SHP77 (cell line): Measurements from ENCODE around the gene BRMS1.
A peak's percentile ranks its signal among the peaks of the same experiment; 100 is the strongest.
"Not testable (repeated sequence)": the region's sequence is repeated elsewhere in the genome, so short reads cannot be mapped to it uniquely, and the experiment has no call there.

ENCODE experiments used
- DNase-seq, 2 experiments: peaks; one replicate each; lab custom pipeline; 2025; lab: John Stamatoyannopoulos, UW

Gene BRMS1

GRCh38 chr11:66344550-66345315 lies at the start of gene BRMS1:
TSS of gene BRMS1 (minus strand) at chr11:66345104. CDS start at chr11:66342234, 2,870 bp downstream.
- peak; percentile 98 to 99 for DNase-seq

- no peak for DNase-seq
Measured at GRCh38 chr11:66393954-66394353, 49.0 kb upstream of the BRMS1 start.

GRCh38 chr11:66391322-66391721 lies 46.4 kb upstream of the BRMS1 start:
- DNase-seq = no peak

GRCh38 chr11:66388780-66389386 lies 44.0 kb upstream of the BRMS1 start:
- peak; percentile 86 to 88 for DNase-seq

GRCh38 chr11:66386171-66387069 lies 41.5 kb upstream of the BRMS1 start:
- peak; percentile 90 to 92 for DNase-seq

GRCh38 chr11:66384316-66384715 lies 39.4 kb upstream of the BRMS1 start:
- DNase-seq = not testable (repeated sequence)

- not testable (repeated sequence) for DNase-seq
Measured at GRCh38 chr11:66380264-66380663, 35.4 kb upstream of the BRMS1 start.

GRCh38 chr11:66373690-66374287 lies 28.9 kb upstream of the BRMS1 start:
- DNase-seq = not testable (repeated sequence)

- no peak for DNase-seq
Measured at GRCh38 chr11:66373265-66373664, 28.4 kb upstream of the BRMS1 start.

- DNase-seq = peak; percentile 95
Measured at GRCh38 chr11:66371627-66372415, 26.9 kb upstream of the BRMS1 start, which contains the start of gene SLC29A2. TSS of gene SLC29A2 (minus strand) at chr11:66371760. CDS start at chr11:66371591, 169 bp downstream.

GRCh38 chr11:66369073-66369894 lies 24.4 kb upstream of the BRMS1 start:
- no peak for DNase-seq

GRCh38 chr11:66368484-66368883 lies 23.6 kb upstream of the BRMS1 start:
- no peak for DNase-seq

GRCh38 chr11:66367561-66368312 lies 22.8 kb upstream of the BRMS1 start:
- no peak for DNase-seq

- DNase-seq = no peak
Measured at GRCh38 chr11:66366844-66367477, 22.1 kb upstream of the BRMS1 start.

GRCh38 chr11:66365711-66366619 lies 21.1 kb upstream of the BRMS1 start:
- DNase-seq = no peak

- DNase-seq = no peak
Measured at GRCh38 chr11:66365166-66365565, 20.3 kb upstream of the BRMS1 start.

GRCh38 chr11:66363805-66364535 lies 19.1 kb upstream of the BRMS1 start:
- peak in 1 of 2 experiments; percentile 47 for DNase-seq
